IMR-90 (cell line): ENCODE results near the gene FRMD3.

Experiments
- CHD1 ChIP-seq: IDR thresholded peaks from 2 replicates; pipeline ENCODE4 v1.6.1; 2012; ENCODE audit warnings: low read depth, low read length, improper control_type of control experiment
- CTCF ChIP-seq: conservative IDR thresholded peaks from 2 replicates; pipeline ENCODE4 v1.5.1; 2012; ENCODE audit warnings: mild to moderate bottlenecking, low read depth, low read length, improper control_type of control experiment
- MAZ ChIP-seq: IDR thresholded peaks from 2 replicates; pipeline ENCODE4 v1.6.1; 2012; ENCODE audit warnings: low read depth, mild to moderate bottlenecking, low read length, improper control_type of control experiment, moderate library complexity, borderline replicate concordance
- MXI1 ChIP-seq: IDR thresholded peaks from 2 replicates; pipeline ENCODE4 v1.6.1; 2012; ENCODE audit warnings: low read depth, mild to moderate bottlenecking, low read length, moderate library complexity, borderline replicate concordance
- NFE2L2 ChIP-seq: fragments of 150-350 bp; IDR thresholded peaks from 2 replicates; pipeline ENCODE4 v1.6.1; 2016; ENCODE audit warnings: low read depth, mild to moderate bottlenecking, low read length
- POLR2A ChIP-seq: IDR thresholded peaks from 2 replicates; pipeline ENCODE4 v1.6.1; 2012; ENCODE audit warnings: mild to moderate bottlenecking, low read depth, low read length
- RFX5 ChIP-seq: IDR thresholded peaks from 2 replicates; pipeline ENCODE4 v1.8.0; 2012; ENCODE audit warnings: low read depth, mild to moderate bottlenecking, low read length, moderate library complexity
- SMC3 ChIP-seq: fragments of 150-350 bp; IDR thresholded peaks from 2 replicates; pipeline ENCODE4 v1.6.1; 2016; ENCODE audit warnings: low read depth, mild to moderate bottlenecking, antibody characterized with exemption, low read length, moderate library complexity
- USF2 ChIP-seq: fragments of 150-350 bp; IDR thresholded peaks from 2 replicates; pipeline ENCODE4 v1.6.1; 2017; ENCODE audit warnings: mild to moderate bottlenecking, antibody characterized with exemption, low read length, low read depth

GRCh38 chr9:83444110-83444509, 94.1 kb downstream of the FRMD3 start:
- TF ChIP-seq CHD1 (no peak), RFX5 (no peak), CTCF (no peak), USF2 (no peak), MXI1 (no peak), POLR2A (no peak), NFE2L2 (no peak), MAZ (no peak), SMC3 (no peak)
